DMS153 (cell line): ENCODE results near the gene CSNK1A1.
A peak's percentile ranks its signal among the peaks of the same experiment; 100 is the strongest.
"Not testable (repeated sequence)": the region's sequence is repeated elsewhere in the genome, so short reads cannot be mapped to it uniquely, and the experiment has no call there.

Source experiments
- DNase-seq: peaks from one replicate; lab custom pipeline; 2025; lab: John Stamatoyannopoulos, UW

CSNK1A1 gene

GRCh38 chr5:149551227-149552037, at the start of gene CSNK1A1:
CSNK1A1 (minus strand) TSS chr5:149551439; CDS start chr5:149550964, 475 bp downstream.
- peak; percentile 91 for DNase-seq

DNA sequence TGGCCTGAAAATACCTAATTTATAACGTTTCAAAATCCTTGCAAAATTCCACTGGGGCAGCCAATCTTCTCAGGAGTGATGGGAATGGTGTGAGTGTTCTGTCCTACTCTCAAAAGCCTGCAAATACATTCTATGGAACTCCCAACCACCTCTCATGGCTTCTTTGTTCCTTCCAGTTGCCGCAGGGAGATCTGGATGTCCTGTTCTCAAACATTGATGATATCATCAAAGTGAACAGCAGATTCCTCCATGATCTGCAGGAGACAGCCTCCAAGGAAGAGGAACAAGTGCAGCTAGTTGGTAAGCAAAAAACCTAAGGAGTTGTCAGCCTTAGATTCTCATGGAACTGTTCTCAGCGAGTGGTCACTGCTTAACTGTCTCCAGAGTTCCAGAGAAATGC, 49.7 kb upstream of the CSNK1A1 start:
- no peak for DNase-seq

DNA sequence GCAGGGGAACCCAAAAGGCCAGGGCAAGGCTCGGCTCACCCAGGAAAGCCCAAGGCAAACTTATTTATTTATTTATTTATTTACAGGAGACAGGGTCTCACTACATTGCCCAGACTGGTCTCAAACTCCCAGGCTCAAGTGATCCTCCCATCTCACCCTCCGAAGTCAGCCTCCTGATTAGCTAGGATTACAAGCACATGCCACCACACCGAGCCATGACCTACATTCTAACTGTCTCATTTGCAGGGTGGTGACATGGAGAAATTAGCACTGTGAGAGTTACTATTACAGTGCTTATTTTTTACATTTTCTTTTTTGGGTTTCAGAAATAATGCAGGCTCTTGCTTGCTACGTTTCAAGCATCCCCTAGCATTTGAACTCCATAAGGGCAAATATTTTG, 48.1 kb upstream of the CSNK1A1 start:
- DNase-seq = no peak

- no peak for DNase-seq
These were observed 47.7 kb upstream of the CSNK1A1 start for GRCh38 chr5:149598966-149599365.

DNA sequence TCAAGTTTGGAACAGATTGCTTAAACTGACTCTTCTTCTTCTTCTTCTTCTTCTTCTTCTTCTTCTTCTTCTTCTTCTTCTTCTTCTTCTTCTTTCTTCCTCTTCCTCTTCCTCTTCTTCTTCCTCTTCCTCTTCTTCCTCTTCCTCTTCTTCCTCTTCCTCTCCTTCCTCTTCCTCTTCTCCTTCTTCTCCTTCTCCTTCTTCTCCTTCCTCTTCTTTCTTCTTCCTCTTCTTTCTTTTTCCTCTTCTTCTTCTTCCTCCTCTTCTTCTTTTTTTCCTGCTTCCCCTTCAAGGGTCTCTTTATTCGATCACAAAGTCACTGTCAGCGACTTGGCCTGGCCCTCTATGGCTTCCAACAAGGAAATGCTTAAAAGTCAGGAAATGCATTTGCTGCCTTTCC, 47.0 kb upstream of the CSNK1A1 start:
- not testable (repeated sequence) for DNase-seq

DNA sequence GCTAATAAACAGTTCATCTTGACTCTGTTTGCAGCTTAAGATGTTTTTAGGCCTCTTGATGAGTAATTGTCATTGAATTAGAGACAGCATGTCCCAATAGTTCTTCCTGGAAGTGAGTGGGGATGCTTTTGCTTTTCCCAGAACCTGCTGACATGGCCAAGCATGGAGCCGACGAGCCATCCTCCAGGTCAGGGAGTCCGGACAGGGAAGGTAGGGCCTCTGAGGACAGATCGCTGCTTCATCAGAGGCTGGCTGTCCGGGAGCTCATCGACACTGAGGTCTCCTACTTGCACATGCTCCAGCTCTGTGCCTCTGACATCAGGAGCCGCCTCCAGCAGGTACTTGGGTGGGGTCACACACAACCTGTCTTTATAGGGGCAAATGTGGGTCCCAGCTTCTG, 46.4 kb upstream of the CSNK1A1 start:
- DNase-seq = no peak

DNA sequence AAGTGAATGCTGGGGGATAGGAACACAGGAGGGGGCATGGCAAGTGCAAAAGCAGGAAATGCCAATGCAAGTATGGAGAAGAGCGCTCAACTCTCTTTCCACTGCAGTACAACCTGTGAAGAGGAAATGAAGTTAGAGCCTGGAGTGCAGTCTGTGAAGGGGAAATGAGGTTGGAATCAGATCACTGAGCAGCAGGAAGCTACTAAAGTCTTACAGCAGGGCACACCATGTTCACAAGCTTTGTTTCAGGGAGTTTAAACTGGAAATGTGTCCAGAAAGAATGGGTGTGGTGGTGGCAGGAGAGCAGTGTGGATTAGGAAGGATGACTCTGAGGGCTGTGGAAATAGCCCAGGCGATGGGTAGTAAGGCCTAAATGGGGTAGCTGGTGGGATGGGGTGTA, 45.5 kb upstream of the CSNK1A1 start:
- no peak for DNase-seq

GRCh38 chr5:149595105-149595504, 43.9 kb upstream of the CSNK1A1 start:
- DNase-seq = not testable (repeated sequence)

- DNase-seq = no peak
These were observed 43.1 kb upstream of the CSNK1A1 start for GRCh38 chr5:149594206-149594895.

- DNase-seq = no peak
These were observed 42.1 kb upstream of the CSNK1A1 start for GRCh38 chr5:149593370-149593769.

- DNase-seq = no peak
These were observed 37.7 kb upstream of the CSNK1A1 start for GRCh38 chr5:149588936-149589335.

DNA sequence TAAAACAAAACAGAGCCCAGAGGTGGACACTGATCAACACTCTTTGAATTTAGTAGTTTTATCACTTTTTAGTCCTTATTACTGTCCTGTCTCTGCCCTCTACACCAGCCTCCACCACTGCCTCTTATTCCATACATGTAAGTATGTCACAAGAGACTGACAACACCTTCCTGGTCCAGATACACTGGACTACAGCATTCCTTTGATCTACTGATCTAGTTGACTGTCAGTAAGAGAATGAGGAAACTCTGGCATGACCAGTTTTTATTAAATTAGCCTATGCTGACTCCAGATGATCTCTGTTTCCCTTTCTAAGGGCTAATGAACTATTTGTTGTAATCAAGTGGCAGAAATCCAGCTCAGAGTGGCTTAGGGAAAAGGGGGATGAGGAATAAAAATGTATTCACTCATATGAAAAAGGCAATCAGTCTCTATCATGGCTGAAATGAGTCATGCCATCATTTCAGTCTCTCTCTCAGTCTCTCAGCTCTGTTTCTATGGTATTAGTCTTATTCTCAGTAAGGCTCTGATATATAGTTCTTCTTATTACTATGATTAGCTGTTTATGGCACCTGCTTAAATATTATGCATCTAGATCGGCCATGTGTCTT, 35.6 kb upstream of the CSNK1A1 start:
- DNase-seq = no peak

GRCh38 chr5:149585910-149586309, 34.7 kb upstream of the CSNK1A1 start:
- DNase-seq = no peak

DNA sequence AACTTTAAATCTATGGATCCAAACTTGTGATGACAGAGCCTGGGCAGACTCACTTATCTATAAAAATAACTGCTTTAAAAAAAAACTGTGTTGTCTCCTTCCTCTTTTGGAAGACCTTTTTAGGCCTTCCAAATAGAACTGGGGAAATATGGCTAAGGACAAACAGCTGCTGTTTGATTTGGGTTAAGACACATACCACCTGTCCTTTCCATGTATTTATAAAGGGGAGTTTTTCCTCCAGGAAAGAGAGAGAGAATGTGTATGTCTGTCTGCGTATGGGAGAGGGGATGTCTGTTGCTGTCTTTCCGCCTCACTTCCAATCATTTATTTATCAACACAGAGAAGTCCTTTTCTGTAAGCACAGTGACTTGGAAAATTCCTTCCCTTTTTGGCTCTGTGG, 32.9 kb upstream of the CSNK1A1 start:
- DNase-seq = no peak

GRCh38 chr5:149583394-149583793, 32.2 kb upstream of the CSNK1A1 start:
- DNase-seq = no peak

DNA sequence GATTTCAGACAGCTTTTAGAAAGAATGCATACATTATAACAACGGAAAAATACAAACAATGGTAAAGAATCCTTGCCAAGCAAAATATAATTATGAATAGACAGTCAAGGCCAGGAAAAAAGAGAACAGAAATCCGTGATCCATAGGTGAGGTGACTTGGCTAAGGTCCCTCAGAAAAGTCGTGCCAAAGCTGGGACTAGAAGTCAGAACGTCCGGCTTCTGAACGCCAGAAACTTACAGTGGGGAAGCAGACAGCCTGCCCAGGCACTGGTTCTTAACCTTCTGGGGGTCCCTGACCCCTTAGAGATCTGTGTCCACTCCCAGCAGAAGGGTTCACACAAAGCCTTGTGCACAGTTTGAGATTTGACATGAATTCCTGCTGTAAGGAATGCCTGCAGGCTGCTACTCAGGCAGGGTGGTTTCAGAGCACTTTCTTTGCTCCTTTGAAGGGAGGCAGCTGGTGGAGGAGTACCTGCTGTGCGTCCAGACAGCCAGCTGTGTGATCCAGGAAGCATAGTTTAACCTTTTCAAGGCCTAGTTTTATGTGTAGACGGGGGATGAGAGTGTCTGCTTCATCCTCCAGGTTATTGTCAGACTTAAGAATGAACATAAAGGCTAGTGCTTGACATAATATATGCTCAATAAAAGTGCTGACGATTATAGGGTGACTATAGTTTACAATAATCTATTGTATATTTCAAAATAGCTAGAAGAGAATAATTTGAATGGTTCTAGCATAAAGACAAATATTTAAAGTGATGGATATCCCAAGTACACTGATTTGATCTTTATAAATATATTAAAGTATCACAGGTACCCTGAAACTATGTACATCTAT, 30.9 kb upstream of the CSNK1A1 start:
- DNase-seq = no peak

GRCh38 chr5:149581192-149581861, 30.1 kb upstream of the CSNK1A1 start, which contains the start of gene ARHGEF37:
ARHGEF37 (plus strand) TSS chr5:149581498; CDS start chr5:149597770, 16,272 bp downstream.
- DNase-seq = no peak

- DNase-seq = no peak
These were observed 29.6 kb upstream of the CSNK1A1 start for GRCh38 chr5:149580808-149581191.

DNA sequence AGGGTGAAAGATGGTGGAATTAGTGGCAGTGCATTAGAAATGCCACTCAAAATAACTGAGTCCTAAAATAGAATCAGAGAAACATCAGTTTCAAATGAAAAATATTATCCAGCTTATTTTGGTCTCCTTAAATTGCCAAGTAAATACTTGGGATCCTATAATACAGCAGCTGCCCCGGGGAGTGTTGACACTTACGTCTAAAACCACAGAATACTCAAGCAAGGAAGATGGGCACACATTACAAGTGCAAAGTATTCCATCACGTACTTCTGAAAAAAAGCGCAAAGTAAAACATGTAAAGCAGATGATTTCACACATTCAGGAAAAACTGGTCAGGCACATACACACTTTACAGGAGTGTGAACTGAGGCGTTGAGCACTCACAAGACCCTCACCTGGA, 27.7 kb upstream of the CSNK1A1 start:
- DNase-seq = no peak

- no peak for DNase-seq
These were observed 24.8 kb upstream of the CSNK1A1 start for GRCh38 chr5:149576021-149576420.

- no peak for DNase-seq
These were observed 23.9 kb upstream of the CSNK1A1 start for GRCh38 chr5:149575131-149575530.
